OCI-LY7 (cell line): ENCODE results near the gene TM4SF5. TPM values are rescaled to one million over a fixed set of nuclear protein-coding genes. Genes with fewer than 3 reads are reported as not detected.

Experiments used
- BruUV-seq: library from RNA; stranded (reverse); fragments of 400-500 nt; replicated peaks from 2 replicates; lab custom pipeline; 2021; lab: Mats Ljungman, UMichigan
- CTCF ChIA-PET: fragments of 300-600 bp; sonication (Branson Sonifier 250); formaldehyde crosslinking; loops from one replicate; lab custom pipeline; 2022; ENCODE audit warnings: antibody characterized with exemption; ENCODE audit not compliant: unreplicated experiment; lab: Charles Lee
- POLR2A ChIA-PET: fragments of 300-600 bp; sonication (Branson Sonifier 250); formaldehyde crosslinking; loops from one replicate; lab custom pipeline; 2022; ENCODE audit warnings: antibody characterized with exemption; lab: Charles Lee
- DNase-seq: peaks from one replicate; pipeline ENCODE4 v3.0.0-alpha.2; 2015; ENCODE audit warnings: low spot score
- H2AFZ ChIP-seq: fragments of 200-600 bp; sonication (generic), shearing (Covaris generic); 2 replicates; pipeline ENCODE4 v1.6.1; 2014; ENCODE audit warnings: mild to moderate bottlenecking, antibody characterized with exemption, low read length, moderate library complexity
- H3K27ac ChIP-seq: fragments of 200-600 bp; sonication (generic); 2 replicates; pipeline ENCODE4 v1.5.1; 2014; ENCODE audit warnings: mixed run types, low read depth, mild to moderate bottlenecking, moderate library complexity, low read length, inconsistent platforms; ENCODE audit not compliant: poor library complexity, severe bottlenecking
- H3K36me3 ChIP-seq: fragments of 200-600 bp; sonication (generic); 2 replicates; pipeline ENCODE4 v1.6.1; 2014; ENCODE audit warnings: mild to moderate bottlenecking, antibody characterized with exemption, low read length, moderate library complexity, mixed read lengths; ENCODE audit not compliant: insufficient read depth
- H3K4me1 ChIP-seq: fragments of 200-600 bp; sonication (generic); 2 replicates; pipeline ENCODE4 v1.5.1; 2014; ENCODE audit warnings: mild to moderate bottlenecking, low read length; ENCODE audit not compliant: insufficient read depth, poor library complexity, severe bottlenecking
- H3K4me2 ChIP-seq: fragments of 200-600 bp; sonication (generic); 2 replicates; pipeline ENCODE4 v1.6.1; 2014; ENCODE audit warnings: mild to moderate bottlenecking, low read length
- H3K4me3 ChIP-seq: fragments of 200-600 bp; sonication (generic); 2 replicates; pipeline ENCODE4 v1.5.1; 2014; ENCODE audit warnings: mild to moderate bottlenecking, low read depth, low read length; ENCODE audit not compliant: poor library complexity, severe bottlenecking
- H3K79me2 ChIP-seq: fragments of 200-600 bp; sonication (generic); 2 replicates; pipeline ENCODE4 v1.6.1; 2016; ENCODE audit warnings: low read depth, mild to moderate bottlenecking, low read length, moderate library complexity, mixed read lengths; ENCODE audit not compliant: insufficient read depth
- H3K9me2 ChIP-seq: fragments of 200-600 bp; sonication (generic); 2 replicates; pipeline ENCODE4 v1.6.1; 2016; ENCODE audit warnings: mild to moderate bottlenecking, low read length, mixed read lengths; ENCODE audit not compliant: insufficient read depth
- H3K9me3 ChIP-seq: fragments of 200-600 bp; sonication (generic); 2 replicates; pipeline ENCODE4 v1.6.1; 2014; ENCODE audit warnings: mild to moderate bottlenecking, mixed run types, low read length, mixed read lengths
- H4K20me1 ChIP-seq: fragments of 200-600 bp; sonication (generic); 2 replicates; pipeline ENCODE4 v1.6.1; 2014; ENCODE audit warnings: mild to moderate bottlenecking, antibody characterized with exemption, low read length, moderate library complexity, mixed read lengths; ENCODE audit not compliant: insufficient read depth
- CTCF ChIP-seq: fragments of 200-600 bp; sonication (generic); conservative IDR thresholded peaks from 2 replicates; pipeline ENCODE4 v1.5.1; 2014; ENCODE audit warnings: mild to moderate bottlenecking, antibody characterized with exemption, low read length, moderate library complexity, mixed read lengths
- EZH2phosphoT487 ChIP-seq: fragments of 200-600 bp; sonication (generic); IDR thresholded peaks from 2 replicates; pipeline ENCODE4 v1.6.1; 2018; ENCODE audit warnings: low read depth, borderline replicate concordance, mild to moderate bottlenecking, mixed run types, antibody characterized with exemption, low read length, moderate library complexity, mixed read lengths
- intact Hi-C: fragments of 100-400 bp; cut with micrococcal nuclease; formaldehyde crosslinking; loops from one replicate; pipeline ENCODE4 v1.10.0; 2022; ENCODE audit not compliant: unreplicated experiment
- total RNA-seq, 2 experiments: library from RNA; depleted of rRNA in 1 of 2; stranded (reverse); fragments of >200 nt in 1 of 2; shearing (Covaris generic) in 1 of 2; gene quantifications; 2 replicates each; pipeline ENCODE4 v1.2.3, GENCODE V29; 2014 to 2022

Gene TM4SF5
- total RNA-seq, 2 experiments from 2014 or later: not detected

DNA sequence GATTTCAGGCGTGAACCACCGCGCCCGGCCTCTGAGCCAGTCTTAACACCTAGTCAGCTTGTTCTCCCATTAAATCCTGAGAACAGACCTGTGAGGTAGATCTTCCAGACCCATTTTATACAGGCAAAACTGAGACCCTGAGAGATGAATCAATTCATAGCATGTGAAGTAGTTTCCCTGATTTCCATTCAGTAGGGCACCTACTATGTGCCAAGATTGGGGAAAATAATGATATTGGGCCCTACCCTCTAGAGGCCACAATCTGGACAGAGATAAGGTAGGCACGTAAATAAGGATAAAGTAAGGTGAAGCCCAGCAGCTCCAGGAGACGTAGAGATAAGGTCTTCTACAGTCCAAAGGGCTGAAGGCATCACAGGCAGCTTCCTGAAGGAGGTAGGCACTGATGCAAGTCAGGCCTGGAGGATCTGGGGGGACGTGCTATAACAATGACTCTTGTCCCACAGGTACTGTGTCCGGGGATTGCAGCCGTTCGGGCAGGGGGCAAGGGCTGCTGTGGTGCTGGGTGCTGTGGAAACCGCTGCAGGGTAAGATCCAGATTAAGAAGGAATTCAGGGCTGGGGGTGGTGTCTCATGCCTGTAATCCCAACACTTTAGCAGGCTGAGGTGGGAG lies 8.8 kb downstream of the TM4SF5 start:
- DNase-seq: no peak
- CTCF ChIA-PET: no interaction called here
- no peaks in the 10 kb centered on the region for H3K9me2 ChIP-seq
- H3K4me3 ChIP-seq: no peak overlapping the region
- intact Hi-C loops: no loop called here
- no TSS peak for BruUV-seq
- no peak overlapping the region for H2AFZ ChIP-seq
- H3K4me2 ChIP-seq: no peak overlapping the region
- no peak for TF ChIP-seq CTCF
- no peak for TF ChIP-seq EZH2phosphoT487
- POLR2A ChIA-PET: interaction anchor here (0.7 kb wide), 1 partner anchor 53 kb away, joined by 4 read pairs; no protein-coding TSS in a partner anchor
- no peaks in the 10 kb centered on the region for H3K79me2 ChIP-seq
- H3K27ac ChIP-seq: no peak overlapping the region
- H3K36me3 ChIP-seq: no peaks in the 10 kb centered on the region
- H3K4me1 ChIP-seq: no peaks in the 10 kb centered on the region
- H3K9me3 ChIP-seq: no peaks in the 10 kb centered on the region
- H4K20me1 ChIP-seq: no peaks in the 10 kb centered on the region

DNA sequence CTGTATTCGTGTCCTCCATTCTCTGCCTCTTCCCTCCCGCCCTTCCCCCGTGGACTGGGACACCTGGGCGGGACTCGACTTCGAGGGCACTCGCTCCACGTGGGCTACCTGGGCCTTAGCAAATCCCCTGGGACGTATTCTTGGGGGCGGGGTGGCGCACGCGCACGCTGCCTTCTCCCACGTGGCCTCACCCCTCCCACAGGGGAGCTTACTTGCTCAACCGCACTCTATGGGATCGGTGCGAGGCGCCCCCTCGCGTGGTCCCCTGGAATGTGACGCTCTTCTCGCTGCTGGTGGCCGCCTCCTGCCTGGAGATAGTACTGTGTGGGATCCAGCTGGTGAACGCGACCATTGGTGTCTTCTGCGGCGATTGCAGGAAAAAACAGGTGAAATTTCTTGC lies 11.0 kb downstream of the TM4SF5 start:
- Histone ChIP-seq H3K9me2 (no peaks in the 10 kb centered on the region), H3K79me2 (no peaks in the 10 kb centered on the region), H3K4me1 (no peaks in the 10 kb centered on the region), H2AFZ (no peak overlapping the region), H3K4me2 (no peak overlapping the region), H3K27ac (no peak overlapping the region), H3K36me3 (no peaks in the 10 kb centered on the region), H4K20me1 (no peaks in the 10 kb centered on the region), H3K4me3 (no peak overlapping the region), H3K9me3 (no peaks in the 10 kb centered on the region)
- ChIA-PET POLR2A (no interaction called here), CTCF (no interaction called here)
- no peak for DNase-seq
- no TSS peak for BruUV-seq
- intact Hi-C loops: no loop called here
- no peak for TF ChIP-seq EZH2phosphoT487
- no peak for TF ChIP-seq CTCF

DNA sequence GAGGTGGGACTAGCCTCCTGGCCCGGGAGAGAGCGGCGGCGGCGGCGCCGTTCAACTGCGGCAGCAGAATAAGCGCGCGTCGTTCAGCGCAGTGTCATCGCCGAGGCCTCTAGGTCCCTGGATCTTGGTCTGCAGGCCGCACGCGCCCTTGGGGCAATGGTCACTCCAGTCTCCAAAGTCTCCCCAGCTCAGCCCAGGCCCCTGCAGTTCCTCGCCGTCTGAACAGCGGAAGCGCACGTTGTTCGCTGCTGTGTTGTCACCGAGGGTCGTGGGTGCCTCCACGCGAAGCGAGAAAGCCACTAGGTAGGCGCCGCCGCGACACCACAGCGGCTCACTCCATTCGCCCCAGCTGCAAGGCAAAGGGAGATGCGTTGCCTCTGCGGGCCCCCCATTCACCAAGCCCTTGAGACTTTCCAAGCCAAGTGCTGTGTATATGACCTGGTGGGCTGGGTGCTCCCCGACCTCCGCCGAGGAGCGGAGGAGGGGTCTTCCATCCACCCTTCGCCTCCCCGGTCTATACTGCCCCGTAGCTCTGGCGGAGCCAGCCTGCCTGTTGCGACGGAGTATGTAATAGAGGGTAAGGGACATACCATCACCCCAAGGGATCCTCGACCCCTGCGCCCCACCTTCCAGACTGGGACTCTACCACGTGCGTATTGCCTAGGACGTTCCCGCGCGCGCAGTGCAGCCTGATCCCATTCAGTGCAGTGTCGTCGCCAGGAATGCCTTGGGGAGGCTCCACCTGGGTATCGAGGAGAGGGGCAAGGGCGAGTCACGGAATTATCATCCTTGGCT lies 13.8 kb downstream of the TM4SF5 start:
- ChIA-PET POLR2A (no interaction called here), CTCF (no interaction called here)
- TF ChIP-seq EZH2phosphoT487 (no peak), CTCF (no peak)
- H3K9me2 ChIP-seq: no peaks in the 10 kb centered on the region
- BruUV-seq: no TSS peak
- no peak for DNase-seq
- H3K4me3 ChIP-seq: no peak overlapping the region
- no peaks in the 10 kb centered on the region for H3K9me3 ChIP-seq
- H3K36me3 ChIP-seq: no peaks in the 10 kb centered on the region
- H3K79me2 ChIP-seq: no peaks in the 10 kb centered on the region
- intact Hi-C loops: no loop called here
- no peak overlapping the region for H3K27ac ChIP-seq
- no peak overlapping the region for H2AFZ ChIP-seq
- H3K4me2 ChIP-seq: no peak overlapping the region
- H4K20me1 ChIP-seq: no peaks in the 10 kb centered on the region
- peaks cover 10% of the 10 kb centered on the region for H3K4me1 ChIP-seq
